Breast epithelium (tissue), 4 donors: Measurements from ENCODE around the gene ACSM5. TPM values are rescaled to one million over a fixed set of nuclear protein-coding genes. Genes with fewer than 3 reads are reported as not detected.

ENCODE experiments used
- DNase-seq, 2 donors: peaks; one replicate each; pipeline ENCODE4 v3.0.0-alpha.2; 2019; ENCODE audit warnings: low spot score in 2 of 2
- H3K27ac ChIP-seq, 2 donors: fragments of 200-600 bp; sonication (generic) in 1 of 2; one replicate each; pipeline ENCODE4 v1.5.1; 2016 to 2019; ENCODE audit warnings: mild to moderate bottlenecking in 1 of 2
- H3K27me3 ChIP-seq, 2 donors: fragments of 200-600 bp; sonication (generic) in 1 of 2; one replicate each; pipeline versions ENCODE4 v1.5.1 to v1.6.0; 2017 to 2019; ENCODE audit warnings: control low read depth in 1 of 2, mild to moderate bottlenecking in 1 of 2
- H3K36me3 ChIP-seq: fragments of 200-600 bp; one replicate; pipeline ENCODE4 v1.5.1; 2019
- H3K4me1 ChIP-seq, 2 donors: fragments of 200-600 bp; sonication (generic); one replicate each; pipeline ENCODE4 v1.5.1; 2016 to 2019; ENCODE audit warnings: control low read depth in 1 of 2
- H3K4me3 ChIP-seq, 3 donors: fragments of 200-600 bp; sonication (generic); 1 replicate in 2 of 3; 2 replicates in 1 of 3; pipeline ENCODE4 v1.5.1; 2016 to 2019; ENCODE audit warnings: mild to moderate bottlenecking in 3 of 3, moderate library complexity in 2 of 3
- H3K9me3 ChIP-seq, 2 donors: fragments of 200-600 bp; sonication (generic) in 1 of 2; one replicate each; pipeline ENCODE4 v1.5.1; 2016 to 2019; ENCODE audit warnings: control low read depth in 1 of 2
- POLR2A ChIP-seq: fragments of 450-650 bp; IDR thresholded peaks from one replicate; pipeline ENCODE4 v1.6.1; 2016; ENCODE audit warnings: antibody characterized with exemption, mild to moderate bottlenecking, moderate library complexity
- POLR2AphosphoS5 ChIP-seq, 3 donors: sonication (generic); formaldehyde crosslinking; IDR thresholded peaks; one replicate each; pipeline ENCODE4 v1.6.1; 2017; ENCODE audit warnings: antibody characterized with exemption in 3 of 3
- intact Hi-C: fragments of 100-400 bp; cut with DNase I; formaldehyde crosslinking; loops from one replicate; pipeline ENCODE4 v1.15.1; 2023; ENCODE audit warnings: low total_unique reads
- total RNA-seq, 3 donors: library from RNA; depleted of rRNA; stranded (reverse); fragments of >200 nt; gene quantifications; one replicate each; pipeline ENCODE4 v1.1.0, GENCODE V29; 2016
- TF ChIP-seq, protein P1 (sequence below), 3 donors: fragments of 450-650 bp; IDR thresholded peaks; one replicate each; pipeline ENCODE4 v1.5.1; 2016 to 2017; ENCODE audit warnings: antibody characterized with exemption in 3 of 3, mild to moderate bottlenecking in 3 of 3, moderate library complexity in 3 of 3

Gene ACSM5
- total RNA-seq, 3 donors from 2014 or later, result 4.5 to 61.0 (median 8.8) TPM

- TF ChIP-seq POLR2AphosphoS5 (IDR thresholded peaks at IDR 0.05) (no peak), POLR2A (no peak)
- TF ChIP-seq, protein P1, sequence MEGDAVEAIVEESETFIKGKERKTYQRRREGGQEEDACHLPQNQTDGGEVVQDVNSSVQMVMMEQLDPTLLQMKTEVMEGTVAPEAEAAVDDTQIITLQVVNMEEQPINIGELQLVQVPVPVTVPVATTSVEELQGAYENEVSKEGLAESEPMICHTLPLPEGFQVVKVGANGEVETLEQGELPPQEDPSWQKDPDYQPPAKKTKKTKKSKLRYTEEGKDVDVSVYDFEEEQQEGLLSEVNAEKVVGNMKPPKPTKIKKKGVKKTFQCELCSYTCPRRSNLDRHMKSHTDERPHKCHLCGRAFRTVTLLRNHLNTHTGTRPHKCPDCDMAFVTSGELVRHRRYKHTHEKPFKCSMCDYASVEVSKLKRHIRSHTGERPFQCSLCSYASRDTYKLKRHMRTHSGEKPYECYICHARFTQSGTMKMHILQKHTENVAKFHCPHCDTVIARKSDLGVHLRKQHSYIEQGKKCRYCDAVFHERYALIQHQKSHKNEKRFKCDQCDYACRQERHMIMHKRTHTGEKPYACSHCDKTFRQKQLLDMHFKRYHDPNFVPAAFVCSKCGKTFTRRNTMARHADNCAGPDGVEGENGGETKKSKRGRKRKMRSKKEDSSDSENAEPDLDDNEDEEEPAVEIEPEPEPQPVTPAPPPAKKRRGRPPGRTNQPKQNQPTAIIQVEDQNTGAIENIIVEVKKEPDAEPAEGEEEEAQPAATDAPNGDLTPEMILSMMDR (IDR thresholded peaks at IDR 0.05), result no peak
- Histone ChIP-seq H3K4me1 (no peaks in the 10 kb centered on the region), H3K4me3 (no peak overlapping the region), H3K27ac (no peak overlapping the region), H3K36me3 (no peaks in the 10 kb centered on the region), H3K9me3 (no peaks in the 10 kb centered on the region), H3K27me3 (no peaks in the 10 kb centered on the region)
- no peak for DNase-seq
- intact Hi-C loops, result no loop called here
Measured at GRCh38 chr16:20395946-20396345, 13.4 kb upstream of the ACSM5 start.

- no peaks in the 10 kb centered on the region for H3K36me3 ChIP-seq
- no peaks in the 10 kb centered on the region for H3K27me3 ChIP-seq
- intact Hi-C loops, result no loop called here
- no peaks in the 10 kb centered on the region for H3K9me3 ChIP-seq
- no peaks in the 10 kb centered on the region for H3K4me1 ChIP-seq
- H3K27ac ChIP-seq, result no peak overlapping the region
- DNase-seq, result no peak
- H3K4me3 ChIP-seq, result no peak overlapping the region
- TF ChIP-seq POLR2AphosphoS5 (IDR thresholded peaks at IDR 0.05), result no peak
Measured at GRCh38 chr16:20396846-20397467, 12.4 kb upstream of the ACSM5 start.

- H3K27me3 ChIP-seq, result no peaks in the 10 kb centered on the region
- no peak overlapping the region for H3K4me3 ChIP-seq
- no peaks in the 10 kb centered on the region for H3K36me3 ChIP-seq
- intact Hi-C loops, result no loop called here
- no peak for DNase-seq
- TF ChIP-seq POLR2AphosphoS5 (IDR thresholded peaks at IDR 0.05), result no peak
- TF ChIP-seq POLR2A, result no peak
- TF ChIP-seq, protein P1 (IDR thresholded peaks at IDR 0.05), result no peak
- no peaks in the 10 kb centered on the region for H3K9me3 ChIP-seq
- H3K4me1 ChIP-seq, result no peaks in the 10 kb centered on the region
- H3K27ac ChIP-seq, result no peak overlapping the region
Measured at GRCh38 chr16:20397468-20398074, 11.8 kb upstream of the ACSM5 start.

GRCh38 chr16:20398603-20399002, 10.7 kb upstream of the ACSM5 start:
- TF ChIP-seq POLR2AphosphoS5 (IDR thresholded peaks at IDR 0.05) (no peak), POLR2A (no peak)
- Histone ChIP-seq H3K36me3 (no peaks in the 10 kb centered on the region), H3K27ac (no peak overlapping the region), H3K4me1 (no peaks in the 10 kb centered on the region), H3K4me3 (no peak overlapping the region), H3K9me3 (no peaks in the 10 kb centered on the region), H3K27me3 (no peaks in the 10 kb centered on the region)
- intact Hi-C loops, result no loop called here
- no peak for DNase-seq

GRCh38 chr16:20399185-20399584, 10.1 kb upstream of the ACSM5 start:
- Histone ChIP-seq H3K36me3 (no peaks in the 10 kb centered on the region), H3K9me3 (no peaks in the 10 kb centered on the region), H3K27me3 (no peaks in the 10 kb centered on the region), H3K4me3 (no peak overlapping the region), H3K27ac (no peak overlapping the region), H3K4me1 (no peaks in the 10 kb centered on the region)
- no peak for DNase-seq
- TF ChIP-seq POLR2A (no peak), POLR2AphosphoS5 (IDR thresholded peaks at IDR 0.05) (no peak)
- TF ChIP-seq, protein P1 (IDR thresholded peaks at IDR 0.05), result no peak
- intact Hi-C loops, result no loop called here

DNA sequence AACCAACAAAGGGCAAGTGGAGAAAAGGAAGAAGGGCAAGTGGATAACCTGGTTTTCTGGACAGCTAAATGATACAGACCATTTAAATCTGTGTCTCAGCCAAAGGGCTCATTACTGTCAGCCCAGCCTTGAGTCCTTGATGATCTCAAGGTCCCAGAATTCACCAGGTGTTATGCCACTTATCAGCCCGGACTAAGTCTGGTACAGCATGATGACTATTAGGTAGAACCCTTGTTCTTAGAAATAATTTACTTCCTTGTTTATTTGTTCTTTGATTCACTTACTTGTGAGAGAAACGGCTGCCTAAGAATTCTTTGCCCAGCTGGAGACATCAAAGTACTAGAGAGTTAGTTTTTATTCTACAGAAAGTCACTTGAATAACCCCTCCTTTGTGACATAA, 8.3 kb upstream of the ACSM5 start:
- Histone ChIP-seq H3K27me3 (no peaks in the 10 kb centered on the region), H3K4me3 (no peak overlapping the region), H3K4me1 (no peaks in the 10 kb centered on the region), H3K27ac (no peak overlapping the region), H3K9me3 (no peaks in the 10 kb centered on the region), H3K36me3 (no peaks in the 10 kb centered on the region)
- intact Hi-C loops, result no loop called here
- DNase-seq, result no peak
- no peak for TF ChIP-seq POLR2A
- TF ChIP-seq POLR2AphosphoS5 (IDR thresholded peaks at IDR 0.05), result no peak
- TF ChIP-seq, protein P1 (IDR thresholded peaks at IDR 0.05), result no peak
